ENCODE results near the gene PPIH.

DNA sequence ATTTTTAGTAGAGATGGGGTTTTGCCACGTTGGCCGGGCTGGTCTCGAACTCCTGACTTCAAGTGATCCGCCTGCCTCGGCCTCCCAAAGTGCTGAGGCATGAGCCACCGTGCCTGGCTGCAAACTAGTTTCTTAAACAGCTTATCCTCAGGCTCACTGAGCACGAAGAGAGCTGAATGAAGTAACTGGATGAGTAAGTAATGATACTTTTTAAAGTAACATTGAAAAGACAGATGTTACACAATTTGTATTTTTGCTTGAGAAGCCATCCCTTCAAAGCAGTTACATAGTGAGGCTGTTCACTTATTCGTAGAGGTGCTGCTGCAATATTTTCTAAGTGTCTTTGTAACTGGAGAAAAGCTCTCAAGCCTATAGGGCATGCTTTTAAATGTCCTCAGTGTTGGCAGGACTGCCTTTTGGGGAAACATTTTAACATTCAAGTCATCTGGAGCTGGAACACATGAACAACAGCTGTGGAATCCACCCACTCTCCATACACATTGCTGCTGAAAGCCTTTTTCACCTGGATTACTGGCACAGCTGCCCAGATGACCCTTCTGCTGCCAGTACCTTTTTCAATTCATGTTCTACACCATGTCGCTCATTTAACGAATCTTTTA, 21.3 kb downstream of the PPIH start:
- TF ChIP-seq, protein P1, sequence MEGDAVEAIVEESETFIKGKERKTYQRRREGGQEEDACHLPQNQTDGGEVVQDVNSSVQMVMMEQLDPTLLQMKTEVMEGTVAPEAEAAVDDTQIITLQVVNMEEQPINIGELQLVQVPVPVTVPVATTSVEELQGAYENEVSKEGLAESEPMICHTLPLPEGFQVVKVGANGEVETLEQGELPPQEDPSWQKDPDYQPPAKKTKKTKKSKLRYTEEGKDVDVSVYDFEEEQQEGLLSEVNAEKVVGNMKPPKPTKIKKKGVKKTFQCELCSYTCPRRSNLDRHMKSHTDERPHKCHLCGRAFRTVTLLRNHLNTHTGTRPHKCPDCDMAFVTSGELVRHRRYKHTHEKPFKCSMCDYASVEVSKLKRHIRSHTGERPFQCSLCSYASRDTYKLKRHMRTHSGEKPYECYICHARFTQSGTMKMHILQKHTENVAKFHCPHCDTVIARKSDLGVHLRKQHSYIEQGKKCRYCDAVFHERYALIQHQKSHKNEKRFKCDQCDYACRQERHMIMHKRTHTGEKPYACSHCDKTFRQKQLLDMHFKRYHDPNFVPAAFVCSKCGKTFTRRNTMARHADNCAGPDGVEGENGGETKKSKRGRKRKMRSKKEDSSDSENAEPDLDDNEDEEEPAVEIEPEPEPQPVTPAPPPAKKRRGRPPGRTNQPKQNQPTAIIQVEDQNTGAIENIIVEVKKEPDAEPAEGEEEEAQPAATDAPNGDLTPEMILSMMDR (IDR thresholded peaks at IDR 0.05): no peak
- TF ChIP-seq POLR2A (IDR thresholded peaks at IDR 0.05): no peak
